GM19438 (cell line): ENCODE results near the gene FGF6.

Source experiments
- ATAC-seq: cut with Tn5 transposase; IDR thresholded peaks from one replicate; pipeline ENCODE4 v1.9.1; 2021; ENCODE audit warnings: low read depth; ENCODE audit not compliant: unreplicated experiment

The FGF6 gene

DNA sequence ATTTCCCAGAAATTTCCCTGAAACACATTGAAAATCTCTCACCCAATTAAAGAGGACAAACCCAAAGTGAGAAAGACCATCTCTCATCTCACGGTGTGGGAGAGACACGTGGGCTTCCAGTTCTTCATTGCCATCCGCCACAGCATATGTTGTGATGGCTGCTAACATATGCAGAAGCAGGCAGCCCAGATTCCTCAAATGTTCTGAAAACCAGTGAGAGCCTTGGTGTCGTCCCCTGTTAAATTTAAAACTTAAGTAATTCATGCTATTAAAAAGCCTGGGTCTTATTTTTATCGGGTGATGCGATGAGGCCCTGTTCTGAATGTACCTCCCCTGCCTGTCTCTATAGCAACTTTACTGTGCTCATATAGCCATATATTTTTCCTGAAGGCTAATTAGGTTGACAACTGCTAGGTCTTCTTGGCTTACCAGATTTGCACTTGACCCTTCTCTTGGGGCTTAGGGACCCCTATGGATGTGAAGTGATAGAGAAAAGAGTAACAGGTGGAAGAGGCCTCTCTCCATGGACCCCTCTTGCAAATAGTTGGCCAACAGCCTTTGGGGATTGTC is 2.8 kb upstream of the FGF6 start:
- no peak for ATAC-seq

DNA sequence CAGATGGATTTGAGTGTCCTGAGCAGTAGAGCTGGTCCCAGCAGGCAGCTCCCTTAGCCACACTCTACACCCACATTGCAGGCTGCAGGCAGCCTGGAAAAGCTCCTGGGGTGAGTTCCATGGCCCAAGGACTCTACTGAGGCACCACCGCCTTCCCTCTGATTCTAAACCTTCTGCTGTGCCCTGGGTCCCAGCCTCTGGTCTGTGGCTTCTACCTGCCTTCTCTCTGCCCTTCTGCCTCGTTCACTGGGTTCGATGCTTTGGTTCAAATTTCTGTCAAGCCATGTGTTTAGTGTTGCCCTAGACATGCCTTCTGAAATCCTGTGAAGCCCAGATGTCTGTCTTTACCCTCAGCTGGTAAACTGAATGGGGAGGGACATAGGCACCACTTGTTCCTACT is 1.5 kb upstream of the FGF6 start:
- no peak for ATAC-seq

DNA sequence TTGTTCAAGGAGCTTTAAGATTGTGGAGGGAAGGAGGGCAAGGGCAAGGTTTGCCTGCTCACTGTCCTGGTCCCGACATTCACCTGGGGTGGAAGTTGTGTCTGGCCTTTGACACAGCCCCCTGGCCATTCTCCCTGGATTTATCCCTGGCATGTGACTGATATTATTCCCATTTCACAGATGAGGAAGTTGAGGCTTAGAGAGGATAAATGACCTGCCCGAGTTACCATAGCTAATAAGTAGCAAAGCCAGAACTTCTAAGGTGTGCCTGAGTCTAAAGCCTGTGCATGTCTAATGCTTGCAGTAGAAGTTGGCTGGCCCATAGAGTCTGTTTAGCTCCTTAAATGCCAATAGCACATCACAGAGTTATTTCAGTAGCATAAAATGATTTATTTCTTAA is 720 bp upstream of the FGF6 start:
- ATAC-seq = no peak

DNA sequence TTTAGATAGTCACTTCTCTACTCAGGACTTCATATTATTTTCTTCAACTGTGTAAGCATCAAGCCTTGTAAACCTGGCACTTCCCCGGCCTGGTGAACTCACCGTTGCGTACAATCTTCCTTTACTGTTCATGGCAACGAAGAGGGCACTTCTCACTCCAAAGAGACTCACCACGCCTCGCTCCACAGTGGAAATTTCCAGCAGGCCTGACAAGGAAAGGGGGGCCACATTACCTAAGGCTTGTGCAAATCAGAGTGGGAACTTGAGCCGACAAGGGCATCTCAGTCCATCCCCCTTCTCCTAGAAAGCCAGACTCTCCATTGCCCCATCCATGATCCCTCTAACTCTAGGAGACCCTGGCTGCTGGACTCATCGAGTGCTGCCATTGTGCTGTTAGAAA is 1.6 kb downstream of the FGF6 start:
- no peak for ATAC-seq

DNA sequence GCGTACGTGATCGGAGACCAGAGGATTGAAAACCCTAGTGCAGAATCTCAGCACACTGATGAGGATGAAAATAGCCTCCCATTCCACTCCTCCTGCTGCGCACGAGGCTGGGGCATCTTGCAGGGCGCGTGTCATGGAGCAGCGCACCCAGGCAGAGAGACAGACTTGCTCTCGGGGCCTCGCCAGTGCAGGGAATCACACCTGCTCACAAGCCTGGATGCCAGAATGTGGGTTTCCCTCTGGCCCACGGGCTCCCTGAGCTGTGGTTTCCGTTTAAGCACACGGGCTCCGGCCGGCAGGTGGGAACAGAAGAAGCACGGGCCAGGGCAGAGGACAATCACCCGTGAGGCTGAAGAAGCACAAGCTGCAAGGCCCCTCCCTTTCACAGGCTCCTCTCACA is 2.0 kb downstream of the FGF6 start:
- ATAC-seq = no peak

DNA sequence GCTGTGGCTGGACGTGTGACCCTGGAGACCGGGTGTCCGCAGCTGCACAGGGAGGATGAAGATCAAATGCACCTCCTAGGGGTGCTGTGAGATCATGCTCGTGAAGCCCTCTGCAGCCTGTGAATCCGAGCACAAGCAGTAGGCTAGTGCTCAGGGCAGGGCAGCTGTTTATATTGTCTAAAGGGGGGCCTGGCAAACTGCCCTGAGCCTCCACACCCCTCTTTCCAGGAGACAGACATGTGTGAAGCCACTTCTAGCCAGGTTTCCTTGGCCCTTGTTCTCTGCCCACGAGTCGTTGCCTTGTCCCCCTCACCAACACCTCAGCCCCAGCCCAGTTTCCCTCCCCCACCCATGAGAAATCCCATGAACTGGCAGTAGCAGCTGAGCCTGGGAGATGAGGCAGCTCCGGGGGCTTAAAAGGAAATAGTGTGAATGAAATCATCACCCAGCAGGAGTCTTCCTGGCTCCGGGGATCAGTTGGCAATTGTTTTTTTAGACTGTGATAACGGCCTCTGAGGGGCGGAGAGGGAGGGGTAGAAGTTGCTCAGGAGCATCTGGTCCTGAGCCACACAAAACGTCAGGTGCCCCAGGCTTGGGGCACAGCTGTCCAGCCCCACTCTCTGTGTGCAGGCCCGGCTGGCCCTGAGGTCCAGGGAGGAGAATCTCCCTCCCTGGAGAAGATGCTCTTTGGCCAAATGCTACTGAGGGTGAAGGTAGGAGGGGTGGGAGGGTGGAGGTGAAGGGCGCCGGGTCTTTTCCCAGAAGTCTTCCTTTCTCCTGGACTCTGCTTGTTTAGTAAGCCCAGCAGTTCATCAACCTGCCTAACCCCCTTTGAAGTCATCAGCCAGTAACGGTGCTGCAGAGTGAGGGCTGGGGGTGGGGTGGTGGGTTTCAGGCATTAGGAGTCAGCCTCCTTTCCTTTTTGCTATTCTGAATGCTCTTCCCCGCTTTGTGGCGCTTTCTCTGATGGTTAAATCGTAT is 4.0 kb downstream of the FGF6 start:
- ATAC-seq = no peak

DNA sequence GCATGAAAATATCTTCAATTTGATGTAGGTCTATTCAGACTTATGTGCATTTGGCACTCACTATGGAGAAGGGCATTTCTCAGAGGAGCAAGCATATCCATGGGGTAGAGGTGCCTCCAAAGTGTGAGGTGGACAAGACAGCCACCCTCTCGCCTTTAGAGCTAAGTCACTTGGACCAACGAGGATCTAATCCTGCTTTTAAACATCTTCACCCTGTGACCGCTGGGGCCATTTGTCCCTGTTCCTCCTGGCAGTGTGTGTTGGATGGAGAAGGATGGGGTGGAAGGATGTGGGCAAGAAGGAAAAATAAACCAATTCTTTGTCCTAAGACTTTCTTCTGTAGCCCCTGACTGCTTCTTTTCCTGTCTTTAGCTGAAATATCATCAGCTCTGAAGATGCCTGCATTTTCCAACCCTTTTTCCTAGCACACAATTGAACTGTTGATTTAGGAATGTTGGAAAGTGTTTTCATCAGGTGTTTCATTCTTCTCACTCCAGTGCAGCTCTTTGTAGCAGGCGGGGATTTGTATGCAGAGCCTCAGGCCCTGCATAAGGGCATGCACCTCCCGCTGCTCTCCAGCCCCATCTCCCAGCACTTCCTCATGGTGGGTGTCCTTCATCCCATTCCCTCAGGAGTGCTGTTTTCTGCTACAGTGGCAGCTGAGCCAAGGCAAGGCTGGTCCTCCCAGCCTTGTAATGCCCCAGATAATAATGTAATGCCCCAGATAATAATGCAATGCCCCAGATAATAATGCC is 5.3 kb downstream of the FGF6 start:
- ATAC-seq = no peak

DNA sequence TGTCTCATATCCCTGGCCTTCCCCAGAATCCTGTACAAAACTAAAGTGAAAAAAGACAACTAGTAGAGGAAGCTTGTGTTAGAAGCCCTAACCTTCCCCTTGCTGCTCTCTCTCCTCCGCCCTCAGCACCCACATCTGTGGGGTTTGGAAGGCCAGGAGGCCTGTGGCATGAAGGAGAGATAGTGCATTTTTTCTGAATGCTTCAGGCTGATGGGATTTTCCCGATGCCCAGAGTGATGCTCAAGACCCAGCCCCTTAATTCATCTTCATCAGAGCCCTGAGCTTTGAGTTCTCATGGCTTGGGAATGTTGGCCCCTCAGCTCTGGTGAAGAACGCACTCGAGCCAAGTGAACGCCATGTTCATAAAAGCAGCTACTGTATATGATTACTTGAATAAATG is 5.9 kb downstream of the FGF6 start:
- no peak for ATAC-seq

DNA sequence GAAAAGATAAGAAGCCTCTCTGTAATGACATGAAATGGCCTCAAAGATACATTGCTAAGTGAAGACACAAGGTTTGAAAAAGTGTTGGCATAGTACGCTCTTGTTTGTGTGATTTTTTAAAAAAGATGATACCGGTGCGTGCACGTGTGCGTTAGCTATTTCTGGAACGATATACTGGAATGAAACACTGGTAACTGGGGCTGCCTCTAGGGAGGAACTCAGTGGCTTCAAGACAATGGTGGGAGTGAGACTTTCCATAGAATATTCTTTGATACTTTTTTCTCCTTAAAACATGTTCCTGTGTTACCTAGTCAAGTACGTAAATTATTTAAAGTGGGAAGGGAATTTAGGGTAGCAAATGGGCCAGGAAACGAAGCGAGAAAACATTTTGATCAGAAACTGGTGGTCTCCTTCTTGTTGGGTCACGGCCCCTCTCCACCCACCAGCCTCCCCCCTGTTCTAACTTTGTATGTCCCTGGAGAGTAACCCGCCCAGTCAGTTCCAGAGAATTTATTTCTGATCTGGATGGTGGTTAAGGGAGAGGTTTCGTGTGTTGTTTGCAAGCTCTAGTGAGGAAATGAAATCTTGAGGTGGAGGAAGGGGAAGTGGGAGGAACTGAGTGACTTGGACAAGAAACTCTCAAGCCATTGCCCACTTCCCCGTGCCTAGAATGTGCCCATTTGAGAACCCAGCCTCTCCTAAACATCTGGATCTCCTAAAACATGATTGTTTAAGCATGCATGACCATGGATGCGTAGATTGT is 6.6 kb downstream of the FGF6 start:
- no peak for ATAC-seq

DNA sequence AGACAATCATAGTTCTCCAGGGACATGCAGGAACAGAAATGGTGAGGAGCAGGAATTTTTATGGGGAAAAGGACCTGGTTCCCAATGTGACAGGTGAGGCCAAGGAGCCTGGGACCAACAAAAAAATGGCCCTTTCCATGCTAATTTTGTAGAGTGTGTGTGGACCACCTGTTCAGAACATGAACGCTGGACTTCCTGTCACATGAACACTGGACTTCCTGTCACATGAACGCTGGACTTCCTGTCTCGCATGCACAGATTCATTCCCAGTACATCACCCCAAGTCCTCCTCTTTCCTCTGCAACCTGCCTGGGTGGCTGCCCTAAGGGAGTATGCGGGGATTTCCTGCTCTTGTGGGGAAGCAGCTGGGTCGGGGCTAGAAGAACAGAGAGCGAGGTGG is 10.1 kb downstream of the FGF6 start:
- ATAC-seq = no peak

DNA sequence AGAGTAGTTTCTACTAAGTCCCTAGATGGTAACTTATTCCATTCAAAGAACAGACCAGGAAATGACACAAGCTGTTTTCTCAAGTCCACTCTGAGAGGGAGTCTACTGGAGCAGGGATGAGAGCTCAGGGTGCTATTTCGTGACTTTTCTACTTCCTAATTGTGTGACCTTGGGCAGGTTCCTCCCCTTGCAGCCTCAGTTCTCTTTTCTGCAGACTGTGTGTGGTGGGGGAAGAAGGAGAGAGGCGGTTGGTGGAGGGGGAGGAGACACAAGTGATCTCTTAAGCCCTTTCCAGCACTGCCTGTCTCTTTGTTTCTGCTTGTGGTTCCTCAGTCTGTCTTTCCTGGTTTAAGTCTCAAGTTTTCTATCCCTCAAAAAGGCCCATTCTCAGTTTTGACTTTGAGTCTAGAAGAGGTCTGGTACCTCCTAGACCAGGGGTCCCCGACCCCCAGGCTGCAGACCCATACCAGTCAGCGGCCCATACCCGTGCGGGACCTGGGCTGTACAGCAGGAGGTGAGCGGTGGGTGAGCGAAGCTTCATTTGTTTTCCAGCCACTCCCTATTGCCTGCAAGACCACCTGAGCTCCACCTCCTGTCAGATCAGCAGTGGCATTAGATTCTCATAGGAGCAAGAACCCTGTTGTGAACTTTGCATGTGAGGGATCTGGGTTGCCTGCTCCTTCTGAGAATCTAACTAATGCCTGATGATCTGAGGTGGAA is 10.7 kb downstream of the FGF6 start:
- no peak for ATAC-seq

DNA sequence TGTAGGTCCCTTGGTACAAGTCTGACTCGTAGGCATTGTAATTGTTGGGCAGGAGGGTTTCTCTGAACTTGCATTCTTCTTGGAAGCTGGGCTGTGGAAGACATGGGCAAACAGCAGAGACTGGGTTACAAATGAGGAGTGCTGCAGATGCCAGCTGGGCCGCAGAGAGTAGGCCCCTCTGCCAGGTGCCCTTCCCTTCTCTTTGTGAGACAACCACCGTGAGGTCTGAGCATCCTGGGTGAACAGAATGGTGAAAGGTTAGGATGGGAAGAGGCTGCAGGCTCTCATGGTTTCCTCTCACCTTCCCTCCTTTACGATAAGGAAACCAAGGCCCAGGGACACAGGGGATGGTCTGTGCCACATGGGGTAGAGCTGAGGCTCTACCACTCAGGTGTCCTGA is 11.3 kb downstream of the FGF6 start:
- ATAC-seq = no peak

DNA sequence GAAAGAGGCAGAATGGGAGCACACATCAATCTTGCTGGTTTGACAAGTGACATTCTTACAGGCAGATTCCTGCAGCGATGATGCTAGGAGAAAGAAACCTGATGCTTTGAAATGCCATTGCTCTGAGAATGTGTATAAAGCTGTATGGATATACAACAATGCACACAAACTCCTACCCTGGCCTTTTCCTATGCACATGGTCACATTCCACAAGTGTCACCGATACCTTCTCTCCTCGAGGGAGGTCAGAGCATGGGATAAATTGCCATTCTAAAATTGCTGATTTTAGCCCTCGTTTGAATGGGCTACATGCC is 11.9 kb downstream of the FGF6 start:
- no peak for ATAC-seq

DNA sequence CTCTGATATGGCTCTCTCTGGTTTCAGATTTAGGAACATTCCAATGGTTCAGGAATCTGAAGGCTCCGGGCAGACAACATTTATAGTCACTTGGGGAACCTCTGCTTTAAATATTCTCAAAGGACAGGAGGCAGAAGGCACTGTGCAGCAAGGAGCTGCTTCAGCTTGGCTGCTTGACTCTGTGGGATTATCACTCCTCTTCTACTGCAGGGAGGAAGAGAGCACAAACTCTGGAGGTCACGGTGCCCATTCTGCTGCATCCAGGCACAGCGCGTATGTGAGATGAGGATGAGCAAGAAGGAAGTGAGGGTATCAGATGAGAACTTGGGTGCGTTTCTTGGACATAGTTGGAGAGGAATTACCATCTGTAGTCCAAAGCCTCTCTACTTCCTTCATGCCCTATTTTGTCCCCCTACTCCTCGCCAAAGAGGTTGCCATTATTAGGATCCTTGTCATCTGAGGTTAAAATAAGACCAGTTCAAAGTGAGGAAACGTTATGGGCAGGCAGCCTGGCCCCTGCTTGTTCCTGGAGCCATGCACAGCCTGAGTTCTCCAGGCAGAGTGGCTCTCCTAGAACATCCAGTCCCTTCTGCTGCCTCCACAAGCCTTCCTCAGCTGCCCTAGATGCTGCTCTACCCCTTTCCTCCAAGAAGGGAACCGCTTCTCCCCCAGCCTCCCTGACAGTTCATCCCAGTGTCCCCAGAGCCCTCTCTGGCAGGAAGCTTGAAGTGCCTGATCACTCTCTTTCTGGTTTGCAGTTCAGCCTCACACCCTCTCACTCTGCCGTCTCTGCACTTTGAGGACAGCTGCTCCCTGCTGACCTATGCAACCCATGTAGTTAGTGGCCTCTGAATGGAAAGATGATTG is 12.5 kb downstream of the FGF6 start:
- ATAC-seq = no peak

DNA sequence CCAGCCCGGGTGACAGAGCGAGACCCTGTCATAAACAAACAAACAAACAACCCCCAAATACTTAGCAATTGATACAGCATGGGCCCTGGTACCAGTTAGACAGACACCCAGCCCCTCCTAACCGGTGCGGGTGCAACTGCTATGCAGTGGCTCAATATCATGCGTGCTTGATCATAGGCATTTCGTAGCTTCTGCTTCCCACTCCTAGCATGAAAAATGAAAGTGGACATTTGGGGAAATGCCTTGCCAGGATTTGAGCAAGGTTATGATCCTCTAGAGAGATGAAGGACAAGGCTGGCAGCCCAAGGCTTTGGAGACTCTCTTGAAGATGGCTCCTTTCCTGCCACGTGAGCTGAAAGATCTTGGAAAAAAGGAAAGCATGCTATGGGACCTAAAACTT is 13.7 kb downstream of the FGF6 start:
- no peak for ATAC-seq

DNA sequence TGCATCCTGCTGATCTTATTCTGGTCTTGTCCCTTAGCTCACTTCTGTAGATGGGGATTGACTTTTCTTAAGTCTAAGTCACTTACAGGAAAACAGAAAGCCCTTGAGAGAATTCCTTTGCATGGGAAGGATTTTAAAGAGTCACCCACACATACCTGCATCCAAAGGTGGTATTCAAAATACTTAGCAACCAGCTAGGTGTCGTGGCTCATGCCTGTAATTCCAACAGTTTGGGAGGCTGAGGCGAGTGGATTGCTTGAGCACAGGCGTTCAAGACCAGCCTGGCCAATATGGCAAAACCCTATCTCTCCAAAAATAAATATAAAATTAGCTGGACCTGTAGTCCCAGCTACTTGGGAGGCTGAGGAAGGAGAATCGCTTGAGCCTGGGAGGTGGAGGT is 14.2 kb downstream of the FGF6 start:
- no peak for ATAC-seq

DNA sequence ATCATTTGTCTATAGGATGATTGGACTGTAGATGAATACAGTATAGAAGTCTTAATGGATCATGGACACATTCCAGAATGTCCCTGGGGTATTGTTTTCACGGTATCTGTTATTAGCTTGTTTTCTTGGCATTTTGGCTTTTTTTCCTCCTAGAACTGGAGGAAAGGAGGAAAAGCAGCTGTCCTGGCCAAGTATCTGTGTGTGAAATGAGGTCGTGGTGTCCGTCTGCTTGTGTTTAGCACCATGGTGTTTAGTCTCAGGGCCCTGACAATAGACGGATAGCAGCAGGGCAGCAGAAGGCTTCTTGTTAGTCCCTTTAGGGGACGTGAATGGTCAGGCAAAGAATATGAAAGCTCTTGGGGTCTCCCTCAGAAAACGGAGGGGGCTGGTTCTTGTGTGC is 21.2 kb downstream of the FGF6 start:
- no peak for ATAC-seq

DNA sequence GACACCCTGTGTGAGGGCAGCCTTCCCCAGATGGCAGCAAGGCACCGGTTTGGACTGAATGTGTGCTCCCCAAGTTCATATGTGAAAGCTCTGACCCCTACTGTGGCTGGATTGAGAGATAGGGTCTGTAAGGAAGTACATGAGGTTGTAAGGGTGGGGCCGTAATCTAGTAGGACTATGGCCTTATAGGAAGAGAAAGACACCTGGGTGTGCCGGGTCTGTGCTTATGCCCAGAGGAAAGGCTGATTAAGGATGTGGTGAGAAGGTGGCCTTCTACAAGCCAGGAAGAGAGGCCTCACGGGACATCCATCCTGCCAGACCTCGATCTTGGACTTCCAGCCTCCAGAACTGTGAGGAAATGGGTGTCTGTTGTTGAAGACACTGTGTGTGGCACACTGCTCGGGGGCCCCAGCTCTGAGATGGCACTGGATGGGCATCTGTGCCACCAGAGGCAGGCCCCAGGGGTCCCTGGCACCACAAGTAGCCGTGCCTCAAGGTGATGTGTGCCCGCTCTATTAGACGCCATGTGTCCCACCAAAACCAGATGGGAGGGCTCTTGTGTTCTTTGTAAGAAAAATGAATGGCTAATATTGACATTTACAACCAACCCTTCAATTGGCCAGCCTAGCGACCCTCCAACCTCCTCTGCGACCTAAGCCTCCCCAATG is 22.0 kb downstream of the FGF6 start:
- no peak for ATAC-seq

DNA sequence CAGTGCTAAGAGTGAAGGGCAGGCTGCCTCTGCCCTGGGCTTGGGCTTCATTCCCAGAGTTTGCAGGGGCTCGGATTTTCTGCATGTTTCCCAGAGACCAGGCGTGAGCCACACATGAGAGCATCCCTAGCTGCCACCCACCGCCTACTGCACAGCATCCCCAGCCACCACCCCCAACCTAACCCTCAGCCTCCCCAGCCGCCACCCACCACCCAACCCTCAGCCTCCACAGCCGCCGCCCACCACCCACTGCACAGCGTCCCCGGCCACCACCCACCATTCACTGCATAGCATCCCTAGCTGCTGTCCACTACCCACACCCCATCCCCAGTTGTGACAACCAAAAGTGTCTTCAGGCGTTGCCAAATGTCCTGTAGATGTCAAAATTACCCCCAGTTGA is 22.6 kb downstream of the FGF6 start:
- no peak for ATAC-seq
